Endometrial microvascular endothelial cells (primary cell): Measurements from ENCODE around the gene PIP5KL1. TPM values are rescaled to one million over a fixed set of nuclear protein-coding genes. Genes with fewer than 3 reads are reported as not detected.

ENCODE experiments used
- in situ Hi-C: cut with HindIII; loops from 2 replicates; pipeline ENCODE4 v1.10.0; 2017; ENCODE audit warnings: low sequenced_read_pairs, low pct_unique_long_range_greater_than_20kb; ENCODE audit errors: inconsistent ontology term
- total RNA-seq: library from RNA; depleted of rRNA; stranded (reverse); fragments of >200 nt; gene quantifications from one replicate; pipeline ENCODE4 v1.2.3, GENCODE V29; 2015; ENCODE audit errors: inconsistent ontology term

Gene PIP5KL1
- total RNA-seq, 1 donor from 2014 or later: not detected

- in situ Hi-C loops: no loop called here
These were observed 7.5 kb downstream of the PIP5KL1 start for GRCh38 chr9:127923046-127923445.

- in situ Hi-C loops: no loop called here
These were observed 8.9 kb downstream of the PIP5KL1 start for GRCh38 chr9:127921557-127922120.

GRCh38 chr9:127920794-127921193 lies 9.8 kb downstream of the PIP5KL1 start:
- in situ Hi-C loops: no loop called here

GRCh38 chr9:127919253-127919815 lies 11.2 kb downstream of the PIP5KL1 start:
- in situ Hi-C loops: no loop called here

GRCh38 chr9:127918183-127919107 lies 12.1 kb downstream of the PIP5KL1 start:
- in situ Hi-C loops: no loop called here

GRCh38 chr9:127917603-127918002 lies 13.0 kb downstream of the PIP5KL1 start:
- in situ Hi-C loops: no loop called here

- in situ Hi-C loops: no loop called here
These were observed 13.6 kb downstream of the PIP5KL1 start, which contains the start of gene ST6GALNAC4 for GRCh38 chr9:127916720-127917581. Gene ST6GALNAC4, minus strand, starts transcription at chr9:127917041. Its CDS starts 622 bp downstream, at chr9:127916419.

- in situ Hi-C loops: no loop called here
These were observed 14.5 kb downstream of the PIP5KL1 start for GRCh38 chr9:127915801-127916719.

- in situ Hi-C loops: no loop called here
These were observed 15.2 kb downstream of the PIP5KL1 start for GRCh38 chr9:127915325-127915752.

- in situ Hi-C loops: no loop called here
These were observed 16.9 kb downstream of the PIP5KL1 start for GRCh38 chr9:127913682-127914081.

GRCh38 chr9:127912882-127913281 lies 17.7 kb downstream of the PIP5KL1 start:
- in situ Hi-C loops: no loop called here

GRCh38 chr9:127912296-127912695 lies 18.3 kb downstream of the PIP5KL1 start:
- in situ Hi-C loops: no loop called here

GRCh38 chr9:127910613-127911205 lies 19.9 kb downstream of the PIP5KL1 start:
- in situ Hi-C loops: no loop called here

- in situ Hi-C loops: no loop called here
These were observed 20.7 kb downstream of the PIP5KL1 start for GRCh38 chr9:127909839-127910273.

- in situ Hi-C loops: no loop called here
These were observed 22.0 kb downstream of the PIP5KL1 start for GRCh38 chr9:127908660-127908926.

GRCh38 chr9:127907867-127908659 lies 22.5 kb downstream of the PIP5KL1 start:
- in situ Hi-C loops: no loop called here

- in situ Hi-C loops: no loop called here
These were observed 24.8 kb downstream of the PIP5KL1 start for GRCh38 chr9:127905788-127906191.
